ENCODE measurements around the gene CYP19A1. TPM values are rescaled to one million over a fixed set of nuclear protein-coding genes. Genes with fewer than 3 reads are reported as not detected.

The CYP19A1 gene
- total and polyA plus RNA-seq, 8 donors: 0.09 to 2.5 (median 0.28) TPM; not detected in 1

- 0 to 49% methylated on average over 1 of the region's 1 CpG for WGBS, 2 donors
Observed at GRCh38 chr15:51181905-51182304, 156.5 kb downstream of the CYP19A1 start.

GRCh38 chr15:51181221-51181620 is 157.2 kb downstream of the CYP19A1 start:
- no peak for TF ChIP-seq CTCF (IDR thresholded peaks at IDR 0.05)
- FAIRE-seq: no peak
- no peaks in the 10 kb centered on the region for H3K9me3 ChIP-seq
- H3K27ac ChIP-seq: no peak overlapping the region
- H3K36me3 ChIP-seq: no peaks in the 10 kb centered on the region
- intact Hi-C loops (cut with DNase I): no loop called here
- DNase-seq: no peak
- ATAC-seq: no peak
- no peak overlapping the region for H3K4me3 ChIP-seq
- no peaks in the 10 kb centered on the region for H3K27me3 ChIP-seq
- WGBS, 2 donors: 70 to 72% methylated on average over 3 of the region's 3 CpGs
- H3K4me1 ChIP-seq: no peaks in the 10 kb centered on the region

More at GRCh38 chr15:51181905-51182304, 156.5 kb downstream of the CYP19A1 start:
- no peak for TF ChIP-seq CTCF (IDR thresholded peaks at IDR 0.05)
- intact Hi-C loops (cut with DNase I): no loop called here
- FAIRE-seq (no peak), DNase-seq (no peak), ATAC-seq (no peak)
- no peaks in the 10 kb centered on the region for H3K27me3 ChIP-seq
- H3K9me3 ChIP-seq: no peaks in the 10 kb centered on the region
- no peaks in the 10 kb centered on the region for H3K4me1 ChIP-seq
- H3K36me3 ChIP-seq: no peaks in the 10 kb centered on the region
- no peak overlapping the region for H3K4me3 ChIP-seq
- no peak overlapping the region for H3K27ac ChIP-seq

- intact Hi-C loops (cut with DNase I): no loop called here
- Histone ChIP-seq H3K4me3 (no peak overlapping the region), H3K9me3 (no peaks in the 10 kb centered on the region), H3K27me3 (no peaks in the 10 kb centered on the region), H3K27ac (no peak overlapping the region), H3K4me1 (no peaks in the 10 kb centered on the region), H3K36me3 (no peaks in the 10 kb centered on the region)
- WGBS, 2 donors: 41 to 45% methylated on average over 1 of the region's 1 CpG
- DNase-seq (no peak), ATAC-seq (no peak), FAIRE-seq (no peak)
- TF ChIP-seq CTCF (IDR thresholded peaks at IDR 0.05): no peak
Observed at GRCh38 chr15:51180534-51180933, 157.9 kb downstream of the CYP19A1 start.

- no peak overlapping the region for H3K4me3 ChIP-seq
- H3K27ac ChIP-seq: no peak overlapping the region
- intact Hi-C loops (cut with DNase I): no loop called here
- no peak for FAIRE-seq
- DNase-seq: no peak
- no peaks in the 10 kb centered on the region for H3K36me3 ChIP-seq
- H3K4me1 ChIP-seq: no peaks in the 10 kb centered on the region
- ATAC-seq: no peak
- no peaks in the 10 kb centered on the region for H3K27me3 ChIP-seq
- no peak for TF ChIP-seq CTCF (IDR thresholded peaks at IDR 0.05)
- WGBS, 2 donors: 76 to 86% methylated on average over 3 of the region's 3 CpGs
- no peaks in the 10 kb centered on the region for H3K9me3 ChIP-seq
Observed at GRCh38 chr15:51180011-51180410, 158.4 kb downstream of the CYP19A1 start.

GRCh38 chr15:51172193-51172592 is 166.2 kb downstream of the CYP19A1 start:
- 26 to 27% methylated on average over 3 of the region's 3 CpGs for WGBS, 2 donors
- intact Hi-C loops (cut with DNase I): no loop called here
- FAIRE-seq: no peak

More at GRCh38 chr15:51172193-51172592, 166.2 kb downstream of the CYP19A1 start:
- no peak overlapping the region for H3K4me3 ChIP-seq
- TF ChIP-seq CTCF (IDR thresholded peaks at IDR 0.05): no peak
- no peaks in the 10 kb centered on the region for H3K9me3 ChIP-seq
- ATAC-seq (no peak), DNase-seq (no peak)
- no peaks in the 10 kb centered on the region for H3K4me1 ChIP-seq
- no peaks in the 10 kb centered on the region for H3K36me3 ChIP-seq
- H3K27me3 ChIP-seq: no peaks in the 10 kb centered on the region
- no peak overlapping the region for H3K27ac ChIP-seq
